ENCODE measurements around the gene HOXA3. TPM values are rescaled to one million over a fixed set of nuclear protein-coding genes. Genes with fewer than 3 reads are reported as not detected.

HOXA3 gene
- total and polyA plus RNA-seq, 8 donors, result 0.87 to 42.6 (median 5.0) TPM

DNA sequence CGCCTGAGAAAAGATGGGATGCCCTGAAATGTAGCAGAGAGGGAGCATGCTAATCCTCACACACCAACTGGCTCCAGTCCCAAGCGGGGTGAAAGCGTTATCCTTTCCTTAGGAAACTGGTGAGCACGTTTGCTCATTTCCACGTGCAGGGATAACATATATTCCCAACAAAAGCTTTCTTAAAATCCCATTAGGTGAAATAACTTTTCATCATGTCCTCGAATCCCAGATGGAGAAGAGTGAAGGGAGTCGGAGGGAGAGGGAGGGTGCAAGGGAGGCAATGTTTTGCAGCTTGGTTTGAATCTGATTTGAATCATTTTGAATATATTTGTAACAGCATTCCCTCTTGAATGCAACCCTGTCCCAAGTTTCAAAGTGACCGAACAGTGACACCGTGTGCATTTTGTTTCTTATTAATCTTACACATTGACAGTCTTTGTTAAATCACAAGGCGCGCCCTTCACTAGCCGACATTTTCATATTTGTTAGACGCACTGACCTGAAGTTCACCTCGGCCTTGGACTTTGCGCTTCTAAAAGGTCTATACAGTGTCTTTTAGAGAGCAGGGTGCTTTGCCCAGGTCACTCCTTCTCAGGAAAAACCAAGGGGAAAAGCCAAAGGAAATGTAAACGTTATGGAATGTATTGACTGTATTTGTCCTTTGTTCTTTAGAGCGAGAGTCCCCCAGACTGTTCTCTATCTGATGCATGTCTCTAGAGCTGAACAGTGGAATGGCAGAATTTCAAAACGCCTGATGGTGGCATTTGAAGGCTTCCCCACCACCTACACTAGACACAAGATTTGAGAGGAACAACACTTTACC, 18.8 kb downstream of the HOXA3 start:
- no peak for TF ChIP-seq POLR2AphosphoS5 (IDR thresholded peaks at IDR 0.05)
- TF ChIP-seq, protein P1, sequence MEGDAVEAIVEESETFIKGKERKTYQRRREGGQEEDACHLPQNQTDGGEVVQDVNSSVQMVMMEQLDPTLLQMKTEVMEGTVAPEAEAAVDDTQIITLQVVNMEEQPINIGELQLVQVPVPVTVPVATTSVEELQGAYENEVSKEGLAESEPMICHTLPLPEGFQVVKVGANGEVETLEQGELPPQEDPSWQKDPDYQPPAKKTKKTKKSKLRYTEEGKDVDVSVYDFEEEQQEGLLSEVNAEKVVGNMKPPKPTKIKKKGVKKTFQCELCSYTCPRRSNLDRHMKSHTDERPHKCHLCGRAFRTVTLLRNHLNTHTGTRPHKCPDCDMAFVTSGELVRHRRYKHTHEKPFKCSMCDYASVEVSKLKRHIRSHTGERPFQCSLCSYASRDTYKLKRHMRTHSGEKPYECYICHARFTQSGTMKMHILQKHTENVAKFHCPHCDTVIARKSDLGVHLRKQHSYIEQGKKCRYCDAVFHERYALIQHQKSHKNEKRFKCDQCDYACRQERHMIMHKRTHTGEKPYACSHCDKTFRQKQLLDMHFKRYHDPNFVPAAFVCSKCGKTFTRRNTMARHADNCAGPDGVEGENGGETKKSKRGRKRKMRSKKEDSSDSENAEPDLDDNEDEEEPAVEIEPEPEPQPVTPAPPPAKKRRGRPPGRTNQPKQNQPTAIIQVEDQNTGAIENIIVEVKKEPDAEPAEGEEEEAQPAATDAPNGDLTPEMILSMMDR (IDR thresholded peaks at IDR 0.05), result no peak
- no peak for TF ChIP-seq POLR2A (IDR thresholded peaks at IDR 0.05)
- no peak for TF ChIP-seq EP300 (IDR thresholded peaks at IDR 0.05)
- Histone ChIP-seq H3K27ac (peak overlapping the region in 4 of 5 donors; percentile 45 to 99 (median 95)), H3K4me3 (no peak overlapping the region), H3K36me3 (no peaks in the 10 kb centered on the region), H3K9me3 (no peaks in the 10 kb centered on the region), H3K4me1 (peaks cover 0 to 82% (median 40%) of the 10 kb centered on the region in 4 donors), H3K27me3 (peaks cover 0 to 99% (median 56%) of the 10 kb centered on the region in 3 donors)
- peak in 1 of 2 donors; percentile 64 for DNase-seq
- WGBS, 5 donors, result 36 to 58% (median 47%) methylated on average over 18 of the region's 18 CpGs
- intact Hi-C loops (cut with DNase I; ENCODE audit: low total_unique reads), result no loop called here

- no peak for TF ChIP-seq EP300 (IDR thresholded peaks at IDR 0.05)
- TF ChIP-seq, protein P1 (IDR thresholded peaks at IDR 0.05), result no peak
- no peak for TF ChIP-seq POLR2A (IDR thresholded peaks at IDR 0.05)
- TF ChIP-seq POLR2AphosphoS5 (IDR thresholded peaks at IDR 0.05), result no peak
- peaks cover 0 to 82% (median 41%) of the 10 kb centered on the region in 4 donors for H3K4me1 ChIP-seq
- no peaks in the 10 kb centered on the region for H3K9me3 ChIP-seq
- no peak for DNase-seq
- intact Hi-C loops (cut with DNase I; ENCODE audit: low total_unique reads), result no loop called here
- no peak overlapping the region for H3K4me3 ChIP-seq
- no peaks in the 10 kb centered on the region for H3K36me3 ChIP-seq
- peaks cover 0 to 96% (median 62%) of the 10 kb centered on the region in 3 donors for H3K27me3 ChIP-seq
- 41 to 68% (median 64%) methylated on average over 6 of the region's 6 CpGs for WGBS, 5 donors
- H3K27ac ChIP-seq, result peak overlapping the region in 4 of 5 donors; percentile 45 to 99 (median 95)
Measured at GRCh38 chr7:27132978-27133377, 19.4 kb downstream of the HOXA3 start.

DNA sequence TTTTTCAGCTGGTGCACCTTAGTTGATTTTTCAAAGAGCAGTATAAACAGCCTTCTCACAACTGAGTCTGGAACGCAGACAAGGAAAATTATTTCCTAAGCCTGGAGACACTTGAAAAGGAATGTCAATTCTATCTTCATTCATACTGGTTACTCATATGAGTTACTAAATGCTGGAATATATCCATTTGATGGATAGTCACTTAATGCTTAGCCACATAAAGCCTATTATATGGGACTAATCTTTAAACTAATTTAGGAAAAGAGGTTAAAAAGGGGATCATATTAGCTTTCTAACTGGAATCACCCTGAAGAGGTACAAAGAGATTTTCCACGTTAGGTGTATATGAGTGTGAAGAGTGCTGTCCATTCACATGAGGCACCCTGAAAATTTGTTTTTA, 20.2 kb downstream of the HOXA3 start:
- H3K4me3 ChIP-seq, result no peak overlapping the region
- H3K27ac ChIP-seq, result peak overlapping the region in 4 of 5 donors; percentile 45 to 99 (median 96)
- DNase-seq, result no peak
- peaks cover 0 to 95% (median 61%) of the 10 kb centered on the region in 3 donors for H3K27me3 ChIP-seq
- peaks cover 0 to 82% (median 43%) of the 10 kb centered on the region in 4 donors for H3K4me1 ChIP-seq
- H3K9me3 ChIP-seq, result no peaks in the 10 kb centered on the region
- 69 to 85% (median 78%) methylated on average over 2 of the region's 2 CpGs for WGBS, 5 donors
- intact Hi-C loops (cut with DNase I; ENCODE audit: low total_unique reads), result no loop called here
- no peaks in the 10 kb centered on the region for H3K36me3 ChIP-seq
- TF ChIP-seq POLR2AphosphoS5 (IDR thresholded peaks at IDR 0.05), result no peak
- no peak for TF ChIP-seq EP300 (IDR thresholded peaks at IDR 0.05)
- no peak for TF ChIP-seq POLR2A (IDR thresholded peaks at IDR 0.05)
- TF ChIP-seq, protein P1 (IDR thresholded peaks at IDR 0.05), result no peak

- Histone ChIP-seq H3K9me3 (no peaks in the 10 kb centered on the region), H3K4me3 (peak overlapping the region; percentile 58 to 70 (median 68)), H3K27ac (peak overlapping the region; percentile 81 to 99 (median 84)), H3K27me3 (peaks cover 0 to 95% (median 54%) of the 10 kb centered on the region in 3 donors), H3K36me3 (no peaks in the 10 kb centered on the region), H3K4me1 (peaks cover 0 to 83% (median 41%) of the 10 kb centered on the region in 4 donors)
- no peak for TF ChIP-seq EP300 (IDR thresholded peaks at IDR 0.05)
- no peak for TF ChIP-seq POLR2AphosphoS5 (IDR thresholded peaks at IDR 0.05)
- no peak for TF ChIP-seq POLR2A (IDR thresholded peaks at IDR 0.05)
- TF ChIP-seq, protein P1 (IDR thresholded peaks at IDR 0.05), result no peak
- intact Hi-C loops (cut with DNase I; ENCODE audit: low total_unique reads), result no loop called here
- no peak for DNase-seq
- WGBS, 5 donors, result 44 to 55% (median 49%) methylated on average over 12 of the region's 12 CpGs
Measured at GRCh38 chr7:27131390-27131819, 21.0 kb downstream of the HOXA3 start.
